Activated B cell treated with CpG ODN at 0.5 μM for 24 hours (primary cell): ENCODE measurements around the gene AGBL4. TPM values are rescaled to one million over a fixed set of nuclear protein-coding genes. Genes with fewer than 3 reads are reported as not detected.

ENCODE experiments used
- ATAC-seq: fragments of 200-7000 bp; cut with Tn5 transposase; one replicate; pipeline ENCODE4 v1.10.0; 2021; ENCODE audit warnings: low read depth, mild to moderate bottlenecking, moderate library complexity
- CTCF ChIA-PET: fragments of 350-600 bp; sonication (Branson Sonifier 250); formaldehyde crosslinking; loops from one replicate; lab custom pipeline; 2021; ENCODE audit warnings: antibody characterized with exemption; lab: Charles Lee
- POLR2A ChIA-PET: fragments of 350-600 bp; sonication (Branson Sonifier 250); formaldehyde crosslinking; loops from one replicate; lab custom pipeline; 2021; ENCODE audit warnings: antibody characterized with exemption; lab: Charles Lee
- DNase-seq: peaks from one replicate; pipeline ENCODE4 v3.0.0; 2022
- H3K27ac Mint-ChIP-seq: one replicate; pipeline ENCODE4 v1.8.0; 2020; ENCODE audit warnings: mixed read lengths
- H3K27me3 Mint-ChIP-seq: one replicate; pipeline ENCODE4 v1.8.0; 2021; ENCODE audit warnings: mixed read lengths
- H3K36me3 Mint-ChIP-seq: one replicate; pipeline ENCODE4 v1.8.0; 2021; ENCODE audit warnings: low read depth, mixed read lengths
- H3K4me1 Mint-ChIP-seq: one replicate; pipeline ENCODE4 v1.8.0; 2021; ENCODE audit warnings: mixed read lengths
- H3K4me3 Mint-ChIP-seq: one replicate; pipeline ENCODE4 v1.8.0; 2020; ENCODE audit warnings: mild to moderate bottlenecking, mixed read lengths
- H3K9me3 Mint-ChIP-seq: one replicate; pipeline ENCODE4 v1.8.0; 2020; ENCODE audit warnings: mixed read lengths
- intact Hi-C: fragments of 100-400 bp; cut with micrococcal nuclease; formaldehyde crosslinking; loops from one replicate; pipeline ENCODE4 v1.15.1; 2024
- total RNA-seq: library from RNA; stranded (reverse); gene quantifications from 2 replicates; pipeline ENCODE4 v1.2.3, GENCODE V29; 2022
- TF ChIP-seq, protein P1 (sequence below): fragments of 200-600 bp; IDR thresholded peaks from one replicate; pipeline ENCODE4 v1.8.0; 2022; ENCODE audit warnings: antibody characterized with exemption, mild to moderate bottlenecking

Gene AGBL4
- total RNA-seq, 1 donor from 2014 or later, result 0.24 TPM

DNA sequence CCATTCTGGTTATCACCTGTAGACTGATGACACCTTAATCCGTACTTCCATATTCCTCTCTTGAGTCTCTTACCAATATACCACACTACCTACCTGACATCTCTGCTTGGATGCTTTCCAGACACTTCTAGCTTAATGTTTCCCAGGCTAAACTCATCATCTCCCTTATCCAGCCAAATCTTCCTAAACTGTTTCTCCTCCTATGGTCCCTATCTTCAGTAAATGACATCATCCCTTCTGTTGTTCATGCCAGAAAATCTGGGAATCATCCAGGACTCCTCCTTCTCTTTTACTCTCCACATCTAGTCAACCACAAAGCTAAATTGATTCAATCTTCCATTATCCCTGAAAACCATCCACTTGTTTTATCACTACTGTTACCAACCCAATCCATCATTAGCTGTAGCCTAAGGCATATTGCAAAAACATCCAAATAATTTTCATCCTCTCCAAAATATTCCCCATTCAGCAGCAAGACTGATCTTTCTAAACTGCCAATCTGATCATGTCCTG, 783.0 kb downstream of the AGBL4 start:
- no peak for DNase-seq
- peaks cover 9% of the 10 kb centered on the region for H3K9me3 Mint-ChIP-seq
- H3K27me3 Mint-ChIP-seq, result no peaks in the 10 kb centered on the region
- ChIA-PET POLR2A (no interaction called here), CTCF (no interaction called here)
- H3K27ac Mint-ChIP-seq, result no peak overlapping the region
- ATAC-seq, result no peak
- no peaks in the 10 kb centered on the region for H3K36me3 Mint-ChIP-seq
- TF ChIP-seq, protein P1, sequence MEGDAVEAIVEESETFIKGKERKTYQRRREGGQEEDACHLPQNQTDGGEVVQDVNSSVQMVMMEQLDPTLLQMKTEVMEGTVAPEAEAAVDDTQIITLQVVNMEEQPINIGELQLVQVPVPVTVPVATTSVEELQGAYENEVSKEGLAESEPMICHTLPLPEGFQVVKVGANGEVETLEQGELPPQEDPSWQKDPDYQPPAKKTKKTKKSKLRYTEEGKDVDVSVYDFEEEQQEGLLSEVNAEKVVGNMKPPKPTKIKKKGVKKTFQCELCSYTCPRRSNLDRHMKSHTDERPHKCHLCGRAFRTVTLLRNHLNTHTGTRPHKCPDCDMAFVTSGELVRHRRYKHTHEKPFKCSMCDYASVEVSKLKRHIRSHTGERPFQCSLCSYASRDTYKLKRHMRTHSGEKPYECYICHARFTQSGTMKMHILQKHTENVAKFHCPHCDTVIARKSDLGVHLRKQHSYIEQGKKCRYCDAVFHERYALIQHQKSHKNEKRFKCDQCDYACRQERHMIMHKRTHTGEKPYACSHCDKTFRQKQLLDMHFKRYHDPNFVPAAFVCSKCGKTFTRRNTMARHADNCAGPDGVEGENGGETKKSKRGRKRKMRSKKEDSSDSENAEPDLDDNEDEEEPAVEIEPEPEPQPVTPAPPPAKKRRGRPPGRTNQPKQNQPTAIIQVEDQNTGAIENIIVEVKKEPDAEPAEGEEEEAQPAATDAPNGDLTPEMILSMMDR, result no peak
- no peak overlapping the region for H3K4me3 Mint-ChIP-seq
- no peaks in the 10 kb centered on the region for H3K4me1 Mint-ChIP-seq
- intact Hi-C loops, result no loop called here

DNA sequence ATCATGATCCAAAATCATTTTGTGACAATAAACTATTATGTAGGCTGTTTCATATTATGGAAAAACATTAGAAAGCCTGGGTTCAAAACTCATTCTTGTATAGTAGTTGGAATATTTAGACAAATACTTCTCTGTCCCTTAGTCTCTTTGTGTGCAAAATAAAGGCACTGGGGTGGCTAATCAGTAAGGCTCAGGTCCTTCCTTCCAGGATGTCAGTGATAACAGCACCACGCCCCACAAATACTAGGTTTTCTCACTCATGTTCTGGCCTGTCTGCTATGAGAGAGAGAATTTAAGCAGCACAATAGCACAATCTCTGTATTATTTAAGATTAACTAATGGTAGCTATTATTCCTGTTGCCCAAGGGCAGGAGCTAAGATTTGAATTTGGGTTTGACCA, 788.8 kb downstream of the AGBL4 start:
- ChIA-PET CTCF (no interaction called here), POLR2A (no interaction called here)
- Mint-ChIP-seq H3K36me3 (no peaks in the 10 kb centered on the region), H3K4me1 (no peaks in the 10 kb centered on the region), H3K27me3 (no peaks in the 10 kb centered on the region), H3K9me3 (peaks cover 9% of the 10 kb centered on the region), H3K27ac (no peak overlapping the region), H3K4me3 (no peak overlapping the region)
- no peak for ATAC-seq
- no peak for DNase-seq
- TF ChIP-seq, protein P1, result no peak
- intact Hi-C loops, result no loop called here

DNA sequence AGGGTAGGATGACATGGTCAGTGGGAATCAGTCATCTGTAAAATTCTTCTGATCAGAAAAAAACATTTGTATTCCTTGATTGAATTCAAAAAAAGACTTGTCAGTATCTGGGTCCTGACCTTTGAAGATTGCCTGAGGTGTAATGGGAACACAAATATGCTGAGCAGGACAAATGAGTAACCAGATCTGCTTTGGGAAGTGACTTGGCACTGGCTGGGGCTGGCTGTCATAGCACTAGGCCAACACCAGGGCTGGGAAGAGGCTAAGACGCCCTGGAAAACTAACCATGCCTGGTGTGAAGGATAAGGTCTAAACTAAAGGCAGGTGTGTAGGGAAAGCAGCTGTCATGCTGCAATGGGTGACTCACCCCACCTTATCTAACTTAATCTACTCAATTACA, 794.2 kb downstream of the AGBL4 start:
- ATAC-seq, result no peak

DNA sequence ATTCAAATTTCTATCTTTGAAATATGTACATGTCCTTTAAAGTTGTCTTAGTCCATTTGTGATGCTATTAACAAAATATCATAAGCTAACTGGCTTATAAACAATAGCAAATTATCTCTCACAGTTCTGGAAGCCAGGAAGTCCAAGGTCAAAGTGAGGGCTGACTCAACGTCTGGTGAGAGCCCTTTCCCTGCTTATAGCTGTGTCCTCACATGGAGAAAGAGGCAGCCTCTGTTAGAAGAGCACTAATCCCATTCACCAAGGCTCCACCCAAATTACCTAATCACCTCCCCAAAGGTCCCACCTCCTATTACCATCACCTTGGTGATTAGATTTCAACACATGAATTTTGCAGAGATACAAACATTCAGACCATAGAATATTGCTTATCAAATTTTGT, 797.0 kb downstream of the AGBL4 start:
- H3K27ac Mint-ChIP-seq, result no peak overlapping the region
- no peaks in the 10 kb centered on the region for H3K9me3 Mint-ChIP-seq
- intact Hi-C loops, result no loop called here
- H3K4me1 Mint-ChIP-seq, result no peaks in the 10 kb centered on the region
- ChIA-PET CTCF (no interaction called here), POLR2A (no interaction called here)
- TF ChIP-seq, protein P1, result no peak
- no peak for ATAC-seq
- no peak for DNase-seq
- H3K27me3 Mint-ChIP-seq, result no peaks in the 10 kb centered on the region
- no peak overlapping the region for H3K4me3 Mint-ChIP-seq
- no peaks in the 10 kb centered on the region for H3K36me3 Mint-ChIP-seq

More for the DNA sequence above, 794.2 kb downstream of the AGBL4 start:
- DNase-seq, result no peak
- ChIA-PET CTCF (no interaction called here), POLR2A (no interaction called here)
- no peak overlapping the region for H3K4me3 Mint-ChIP-seq
- no peaks in the 10 kb centered on the region for H3K4me1 Mint-ChIP-seq
- no peaks in the 10 kb centered on the region for H3K36me3 Mint-ChIP-seq
- no peaks in the 10 kb centered on the region for H3K27me3 Mint-ChIP-seq
- intact Hi-C loops, result no loop called here
- no peak overlapping the region for H3K27ac Mint-ChIP-seq
- no peaks in the 10 kb centered on the region for H3K9me3 Mint-ChIP-seq
- TF ChIP-seq, protein P1, result no peak

DNA sequence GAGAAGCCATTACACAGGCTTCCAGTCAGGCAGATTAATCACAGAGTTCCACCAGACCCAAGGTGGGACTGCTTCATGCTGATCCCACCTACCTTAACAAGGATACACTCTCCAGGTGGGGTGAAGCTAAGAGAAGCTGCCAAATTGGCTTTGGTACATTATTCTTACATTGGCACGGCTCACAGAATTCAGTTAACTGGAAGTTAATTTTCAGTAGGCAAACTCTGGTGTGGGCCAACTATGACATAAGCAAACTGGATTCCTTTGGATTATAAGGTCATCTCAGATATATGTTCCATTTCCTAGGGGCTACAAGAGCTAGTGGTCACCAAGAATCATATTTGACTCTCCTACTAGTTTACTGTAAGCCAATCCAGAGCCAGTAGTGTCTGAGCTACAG, 798.3 kb downstream of the AGBL4 start:
- POLR2A ChIA-PET, result no interaction called here
- Mint-ChIP-seq H3K36me3 (no peaks in the 10 kb centered on the region), H3K27ac (no peak overlapping the region), H3K4me1 (no peaks in the 10 kb centered on the region), H3K9me3 (no peaks in the 10 kb centered on the region), H3K4me3 (no peak overlapping the region), H3K27me3 (no peaks in the 10 kb centered on the region)
- DNase-seq, result no peak
- intact Hi-C loops, result no loop called here
- CTCF ChIA-PET, result no interaction called here
- no peak for ATAC-seq
- TF ChIP-seq, protein P1, result no peak
